BLaER1 (cell line): ENCODE results near the gene DDX20.

ENCODE experiments used
- H3K27ac ChIP-seq: shearing (Covaris generic); formaldehyde crosslinking; 2 replicates; pipeline ENCODE4 v1.8.1; 2022
- H3K27me3 ChIP-seq: shearing (Covaris generic); formaldehyde crosslinking; 2 replicates; pipeline ENCODE4 v1.8.1; 2022
- H3K36me3 ChIP-seq: shearing (Covaris generic); formaldehyde crosslinking; 2 replicates; pipeline ENCODE4 v1.8.1; 2022
- H3K4me1 ChIP-seq: shearing (Covaris generic); formaldehyde crosslinking; 2 replicates; pipeline ENCODE4 v1.8.1; 2022
- H3K4me2 ChIP-seq: shearing (Covaris generic); formaldehyde crosslinking; 2 replicates; pipeline ENCODE4 v1.8.1; 2022
- H3K4me3 ChIP-seq: shearing (Covaris generic); formaldehyde crosslinking; 2 replicates; pipeline ENCODE4 v1.8.1; 2022
- H3K9ac ChIP-seq: shearing (Covaris generic); formaldehyde crosslinking; 2 replicates; pipeline ENCODE4 v1.8.1; 2022
- H3K9me3 ChIP-seq: shearing (Covaris generic); formaldehyde crosslinking; 2 replicates; pipeline ENCODE4 v1.8.1; 2022
- H4K20me1 ChIP-seq: shearing (Covaris generic); formaldehyde crosslinking; 2 replicates; pipeline ENCODE4 v1.8.1; 2022
- Cebpa-rat ChIP-seq: shearing (Covaris generic); IDR thresholded peaks from 2 replicates; pipeline ENCODE4 v1.8.1; 2022

Gene DDX20

DNA sequence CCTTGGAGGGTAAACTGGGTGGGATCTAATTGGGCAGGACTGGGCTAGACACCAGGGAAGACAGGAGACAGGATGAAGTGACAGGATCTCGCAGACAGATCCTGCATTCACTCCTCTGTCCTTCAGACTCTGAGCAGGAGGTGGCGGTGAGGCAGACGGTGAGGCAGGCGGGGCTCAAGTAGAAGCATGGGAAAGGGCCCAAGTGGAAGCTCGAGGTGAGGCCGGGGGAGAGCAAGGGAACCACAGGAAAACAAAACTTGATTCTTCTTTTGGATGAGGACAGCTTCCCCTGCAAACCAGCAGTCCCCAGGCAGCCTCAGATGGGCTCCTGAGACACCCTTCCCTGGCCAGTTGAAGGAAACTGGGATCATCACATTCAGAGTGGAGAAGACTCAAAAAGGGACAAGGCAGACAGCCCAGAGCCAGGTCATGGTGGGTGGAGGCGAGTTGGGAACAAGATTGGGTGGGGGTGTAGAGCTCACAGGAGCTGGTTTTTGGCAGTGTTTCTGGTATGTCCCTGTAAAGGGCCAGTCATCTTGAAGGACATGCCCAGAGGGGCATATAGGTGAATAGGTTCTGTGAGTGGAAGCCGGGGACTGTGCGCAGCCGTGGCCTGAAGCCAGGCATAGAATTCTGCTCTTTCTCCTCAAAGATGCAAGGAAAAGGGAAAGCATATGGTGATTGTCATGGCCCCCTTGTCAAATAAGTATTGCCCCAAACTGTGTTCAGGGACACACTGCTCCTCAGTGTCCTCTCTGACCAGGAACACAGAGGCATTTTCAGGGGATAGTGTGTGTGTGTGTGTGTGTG lies 34.5 kb upstream of the DDX20 start:
- Histone ChIP-seq H4K20me1 (no peaks in the 10 kb centered on the region), H3K9me3 (no peaks in the 10 kb centered on the region), H3K36me3 (peaks cover 5% of the 10 kb centered on the region; the same call in 1 of the 2 replicates), H3K4me2 (no peak overlapping the region), H3K9ac (no peak overlapping the region), H3K4me3 (no peak overlapping the region), H3K27me3 (no peaks in the 10 kb centered on the region), H3K4me1 (no peaks in the 10 kb centered on the region), H3K27ac (no peak overlapping the region)
- TF ChIP-seq Cebpa-rat, result no peak

DNA sequence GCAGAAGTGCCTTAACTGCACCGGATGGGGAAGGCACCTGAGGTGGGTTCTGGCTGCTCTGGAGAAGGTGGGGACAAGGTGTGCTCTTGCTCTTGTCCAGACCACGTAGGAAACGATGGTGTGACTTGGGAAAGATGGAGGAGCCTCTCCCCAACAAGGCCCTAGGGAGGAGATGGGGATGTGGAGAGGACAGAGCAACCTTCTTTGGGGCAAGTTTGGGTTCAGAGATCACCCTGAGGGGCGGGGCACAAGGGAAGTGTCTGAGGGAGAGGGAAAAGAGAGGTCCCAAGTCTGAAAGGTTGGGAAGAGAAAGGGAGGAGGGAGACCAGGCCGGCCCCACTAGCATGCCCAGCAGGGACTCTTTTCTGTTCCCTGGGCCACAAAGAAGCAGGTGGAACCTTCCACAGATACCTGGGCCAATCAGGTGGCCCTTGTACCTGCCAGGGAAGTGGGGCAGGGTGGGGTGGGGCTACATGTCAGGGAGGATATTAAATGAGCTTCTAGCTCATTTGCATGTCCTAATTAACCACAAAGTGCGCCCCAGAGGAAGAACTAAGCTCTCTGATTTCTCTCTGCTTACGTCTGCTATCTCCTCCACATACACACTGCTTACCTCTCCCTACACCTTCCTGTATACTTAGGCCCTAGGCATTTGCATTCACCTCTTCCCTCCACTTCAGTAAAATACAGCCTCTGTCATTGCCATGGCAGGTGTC lies 32.5 kb upstream of the DDX20 start:
- H4K20me1 ChIP-seq, result no peaks in the 10 kb centered on the region
- H3K9me3 ChIP-seq, result no peaks in the 10 kb centered on the region
- H3K9ac ChIP-seq, result no peak overlapping the region
- no peak overlapping the region for H3K4me2 ChIP-seq
- no peaks in the 10 kb centered on the region for H3K27me3 ChIP-seq
- H3K4me3 ChIP-seq, result no peak overlapping the region
- H3K4me1 ChIP-seq, result no peaks in the 10 kb centered on the region
- H3K36me3 ChIP-seq, result no peaks in the 10 kb centered on the region
- TF ChIP-seq Cebpa-rat, result no peak
- no peak overlapping the region for H3K27ac ChIP-seq

DNA sequence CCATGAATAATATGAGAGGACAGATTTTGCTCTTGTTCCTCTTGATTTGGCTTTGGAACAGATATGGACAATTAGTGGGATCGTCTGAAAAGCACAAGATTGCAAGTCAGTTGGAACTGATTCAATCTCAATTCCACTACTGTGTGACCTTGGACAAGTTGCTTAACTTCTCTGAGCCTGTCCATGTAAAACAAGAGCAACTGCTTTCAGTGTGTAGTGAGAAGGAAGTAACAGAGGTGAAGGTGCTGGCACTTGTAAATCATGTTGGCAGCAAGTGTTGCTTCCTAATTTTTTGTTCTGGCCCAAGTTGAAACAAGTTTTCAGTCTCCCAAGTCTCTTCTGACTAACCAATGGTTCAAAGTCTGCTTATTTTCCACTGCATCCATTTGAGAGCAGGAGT lies 31.8 kb upstream of the DDX20 start:
- no peaks in the 10 kb centered on the region for H3K9me3 ChIP-seq
- H3K4me3 ChIP-seq, result no peak overlapping the region
- H3K36me3 ChIP-seq, result no peaks in the 10 kb centered on the region
- no peak overlapping the region for H3K4me2 ChIP-seq
- no peak overlapping the region for H3K9ac ChIP-seq
- no peaks in the 10 kb centered on the region; the same call in 1 of the 2 replicates for H4K20me1 ChIP-seq
- H3K27me3 ChIP-seq, result no peaks in the 10 kb centered on the region
- H3K4me1 ChIP-seq, result no peaks in the 10 kb centered on the region
- H3K27ac ChIP-seq, result no peak overlapping the region
- TF ChIP-seq Cebpa-rat, result no peak

DNA sequence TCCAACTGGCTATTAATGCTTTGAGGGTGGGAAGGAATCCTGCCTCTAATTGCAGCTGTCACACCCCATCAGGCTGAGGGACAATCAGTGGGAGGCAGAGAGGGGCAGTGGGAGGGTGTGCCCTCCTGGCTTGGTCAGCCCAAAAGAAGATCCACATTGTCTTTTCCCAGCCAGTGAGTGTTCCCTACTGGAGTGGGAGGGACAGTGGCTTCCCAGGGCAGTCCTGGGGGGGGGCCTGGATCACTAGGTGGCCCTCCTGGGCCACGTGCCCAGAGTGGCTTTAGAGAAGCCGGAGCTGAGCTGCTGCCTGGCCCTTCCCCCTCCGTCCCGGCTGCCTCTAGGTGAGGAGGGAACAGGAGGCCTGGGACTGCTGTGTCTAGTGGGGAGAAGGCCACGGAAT lies 30.5 kb upstream of the DDX20 start:
- H3K36me3 ChIP-seq, result no peaks in the 10 kb centered on the region
- TF ChIP-seq Cebpa-rat, result no peak
- H3K4me2 ChIP-seq, result no peak overlapping the region
- H3K4me3 ChIP-seq, result no peak overlapping the region
- H4K20me1 ChIP-seq, result no peaks in the 10 kb centered on the region; the same call in 1 of the 2 replicates
- H3K9me3 ChIP-seq, result no peaks in the 10 kb centered on the region
- no peaks in the 10 kb centered on the region for H3K27me3 ChIP-seq
- H3K27ac ChIP-seq, result no peak overlapping the region
- no peak overlapping the region for H3K9ac ChIP-seq
- no peaks in the 10 kb centered on the region for H3K4me1 ChIP-seq

DNA sequence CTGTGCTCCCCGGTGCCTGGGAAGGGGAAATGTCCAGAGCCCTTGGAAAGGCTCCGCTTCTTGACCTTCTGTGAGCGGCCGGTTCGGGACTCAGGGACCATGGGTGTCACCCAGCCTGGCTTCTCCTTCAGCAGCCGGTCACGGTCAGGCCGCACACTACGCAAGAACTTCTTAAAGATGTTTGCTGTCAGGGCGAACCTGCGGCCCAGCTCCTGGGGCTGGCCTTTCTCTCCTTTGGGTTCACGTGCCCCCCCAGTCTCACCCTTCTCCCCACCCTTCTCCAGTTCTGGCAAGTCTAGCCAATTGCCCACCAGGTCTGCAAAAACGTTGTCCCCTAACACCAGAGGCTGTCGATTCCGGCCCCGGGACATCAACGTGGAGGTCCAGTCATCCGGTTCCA lies 28.6 kb upstream of the DDX20 start:
- no peak overlapping the region for H3K9ac ChIP-seq
- no peak overlapping the region for H3K4me2 ChIP-seq
- no peaks in the 10 kb centered on the region for H3K27me3 ChIP-seq
- no peaks in the 10 kb centered on the region for H3K9me3 ChIP-seq
- H4K20me1 ChIP-seq, result peaks cover 4% of the 10 kb centered on the region; the same call in 1 of the 2 replicates
- H3K27ac ChIP-seq, result no peak overlapping the region
- no peak overlapping the region for H3K4me3 ChIP-seq
- H3K4me1 ChIP-seq, result no peaks in the 10 kb centered on the region
- TF ChIP-seq Cebpa-rat, result no peak
- no peaks in the 10 kb centered on the region for H3K36me3 ChIP-seq

DNA sequence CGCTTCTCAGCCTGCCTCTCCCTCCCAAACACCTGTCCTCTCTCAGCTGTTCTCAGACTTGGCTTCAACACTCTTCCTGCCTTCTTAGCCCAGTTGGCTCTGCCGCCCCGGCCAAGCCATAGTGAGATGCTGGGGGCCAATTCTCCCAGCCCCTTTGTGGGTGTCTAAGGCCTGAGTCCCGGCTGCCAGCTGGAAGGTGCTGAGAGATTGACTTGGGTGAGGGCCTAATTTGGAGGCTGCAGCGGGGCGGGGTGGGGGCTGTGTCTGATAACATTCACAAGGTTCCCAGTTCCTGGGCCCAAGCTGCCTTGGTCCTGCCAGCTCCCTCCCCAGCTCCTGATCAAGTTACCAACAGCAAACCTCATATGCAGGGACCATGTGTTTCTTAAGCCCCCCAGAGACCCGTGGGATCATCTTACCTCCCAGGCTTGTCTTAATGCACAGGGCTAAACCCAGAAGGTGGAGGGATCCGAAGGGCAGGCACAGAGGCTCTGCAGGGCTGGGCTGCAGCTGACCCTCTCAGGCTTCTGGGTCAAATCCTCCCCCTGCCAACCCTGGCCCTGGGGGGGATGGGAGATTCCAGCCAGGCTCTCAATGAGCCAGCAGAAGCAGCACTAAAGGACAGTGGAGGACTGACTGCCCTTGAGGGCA lies 26.3 kb upstream of the DDX20 start:
- H4K20me1 ChIP-seq, result peaks cover 5% of the 10 kb centered on the region; the same call in 1 of the 2 replicates
- no peak overlapping the region for H3K4me2 ChIP-seq
- no peak overlapping the region for H3K9ac ChIP-seq
- H3K9me3 ChIP-seq, result no peaks in the 10 kb centered on the region
- H3K4me3 ChIP-seq, result no peak overlapping the region
- no peaks in the 10 kb centered on the region for H3K36me3 ChIP-seq
- no peaks in the 10 kb centered on the region for H3K27me3 ChIP-seq
- TF ChIP-seq Cebpa-rat, result no peak
- peaks cover 21% of the 10 kb centered on the region for H3K4me1 ChIP-seq
- no peak overlapping the region for H3K27ac ChIP-seq

DNA sequence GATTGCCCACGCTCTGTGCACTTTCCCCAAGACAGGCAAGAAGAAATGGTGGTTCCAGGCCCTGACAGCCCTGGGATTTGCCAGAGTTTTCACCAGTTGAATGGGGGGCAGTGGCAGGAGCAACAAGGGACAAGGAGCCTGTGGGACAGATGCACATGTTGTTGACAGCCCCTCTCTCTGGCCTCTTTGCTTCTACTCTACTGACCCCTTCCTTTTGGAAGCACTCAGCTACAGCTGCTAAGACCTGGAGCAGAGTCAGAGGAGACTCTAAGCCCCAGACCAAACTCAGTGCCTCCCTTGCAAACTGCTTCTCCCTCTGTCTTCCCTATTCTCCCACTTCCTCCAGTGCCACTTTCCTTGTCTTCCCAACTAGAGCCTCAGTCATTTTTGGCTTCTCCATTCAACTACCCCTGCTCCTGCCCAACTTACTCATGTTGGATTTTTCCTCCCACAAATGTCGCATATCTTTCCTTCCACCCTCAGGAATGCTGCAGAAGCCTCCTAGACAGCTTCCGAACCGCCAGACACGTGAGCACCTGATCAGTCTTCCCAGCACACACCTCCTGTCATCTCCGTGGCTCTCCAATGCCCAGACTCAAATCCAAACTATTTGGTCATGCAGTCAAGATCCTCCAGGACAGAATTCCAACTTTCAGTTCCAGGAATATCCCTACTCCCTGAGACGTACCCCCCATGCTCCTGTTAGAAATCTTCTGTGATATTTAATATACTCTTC lies 25.6 kb upstream of the DDX20 start:
- H3K4me1 ChIP-seq, result peaks cover 26% of the 10 kb centered on the region
- no peaks in the 10 kb centered on the region for H3K36me3 ChIP-seq
- no peak overlapping the region for H3K9ac ChIP-seq
- H4K20me1 ChIP-seq, result peaks cover 5% of the 10 kb centered on the region; the same call in 1 of the 2 replicates
- H3K4me3 ChIP-seq, result no peak overlapping the region
- no peaks in the 10 kb centered on the region for H3K27me3 ChIP-seq
- H3K9me3 ChIP-seq, result no peaks in the 10 kb centered on the region
- H3K27ac ChIP-seq, result no peak overlapping the region
- no peak for TF ChIP-seq Cebpa-rat
- H3K4me2 ChIP-seq, result no peak overlapping the region

DNA sequence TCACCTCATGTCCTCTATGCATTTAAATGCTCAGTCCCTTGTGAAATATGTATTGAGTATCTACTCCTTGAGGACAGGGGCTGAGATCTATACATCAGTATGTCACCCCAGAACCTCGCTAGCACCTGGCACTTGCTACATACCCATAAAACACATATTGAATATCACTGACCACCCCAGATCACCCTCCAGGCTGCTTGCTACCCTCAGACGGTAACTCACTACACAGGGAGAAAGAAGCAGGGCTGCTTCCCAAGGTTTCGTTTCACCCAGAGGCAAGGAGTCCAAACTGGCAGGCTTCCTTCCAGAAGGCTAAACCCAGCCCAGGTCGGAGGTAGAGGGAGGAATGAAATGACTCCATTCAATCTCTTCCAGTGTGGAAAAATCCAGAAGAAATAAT lies 25.0 kb upstream of the DDX20 start:
- no peak overlapping the region for H3K4me2 ChIP-seq
- H3K27ac ChIP-seq, result no peak overlapping the region
- no peak overlapping the region for H3K4me3 ChIP-seq
- H3K4me1 ChIP-seq, result peaks cover 32% of the 10 kb centered on the region
- peaks cover 5% of the 10 kb centered on the region; the same call in 1 of the 2 replicates for H4K20me1 ChIP-seq
- TF ChIP-seq Cebpa-rat, result no peak
- no peaks in the 10 kb centered on the region for H3K9me3 ChIP-seq
- H3K27me3 ChIP-seq, result no peaks in the 10 kb centered on the region
- H3K9ac ChIP-seq, result no peak overlapping the region
- H3K36me3 ChIP-seq, result no peaks in the 10 kb centered on the region

DNA sequence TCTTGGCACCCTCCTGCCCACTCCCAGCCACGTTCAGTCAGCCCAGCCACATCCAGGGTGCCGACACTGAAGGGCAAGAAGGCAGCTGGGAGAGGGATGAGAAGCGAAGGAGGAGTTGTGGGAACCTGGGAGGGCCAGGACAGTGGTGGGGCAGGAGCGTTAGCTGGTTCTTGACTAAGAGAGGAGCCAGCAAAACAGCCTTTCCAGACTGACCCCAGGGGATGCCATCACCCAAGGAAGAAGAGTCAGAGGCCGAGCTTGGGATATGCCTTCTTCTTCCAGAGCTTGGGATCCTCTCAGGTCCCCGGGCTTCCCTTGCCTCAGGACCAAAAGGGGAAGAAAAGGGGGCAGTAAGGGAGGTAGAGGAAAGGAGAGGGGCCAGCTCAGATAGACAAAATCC lies 23.7 kb upstream of the DDX20 start:
- H3K9ac ChIP-seq, result no peak overlapping the region
- no peaks in the 10 kb centered on the region for H3K9me3 ChIP-seq
- H3K4me3 ChIP-seq, result no peak overlapping the region
- H3K36me3 ChIP-seq, result no peaks in the 10 kb centered on the region
- no peak overlapping the region for H3K4me2 ChIP-seq
- no peaks in the 10 kb centered on the region; the same call in 1 of the 2 replicates for H3K27me3 ChIP-seq
- peaks cover 12% of the 10 kb centered on the region; the same call in 1 of the 2 replicates for H4K20me1 ChIP-seq
- H3K4me1 ChIP-seq, result peaks cover 44% of the 10 kb centered on the region
- H3K27ac ChIP-seq, result peak overlapping the region; percentile 16; the same call in 1 of the 2 replicates
- no peak for TF ChIP-seq Cebpa-rat
